Measurements from ENCODE around the gene ZDHHC6.
"Not testable (repeated sequence)": the region's sequence is repeated elsewhere in the genome, so short reads cannot be mapped to it uniquely, and the experiment has no call there.

ZDHHC6 gene

DNA sequence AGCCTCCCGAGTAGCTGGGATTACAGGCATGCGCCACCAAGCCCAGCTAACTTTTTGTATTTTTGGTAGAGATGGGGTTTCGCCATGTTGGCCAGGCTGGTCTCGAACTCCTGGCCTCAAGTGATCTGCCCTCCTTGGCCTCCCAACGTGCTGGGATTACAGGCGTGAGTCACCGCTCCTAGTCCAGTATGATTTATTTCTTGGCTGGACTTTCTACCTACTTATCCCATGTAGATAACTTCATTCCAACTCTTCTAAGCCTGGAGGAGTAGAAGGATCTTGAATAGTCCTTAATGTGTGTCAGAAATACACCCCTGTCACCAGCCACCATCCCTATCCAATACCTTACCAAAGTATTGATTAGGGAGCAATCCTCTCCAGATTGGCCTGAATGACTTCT lies 58.7 kb downstream of the ZDHHC6 start:
- not testable (repeated sequence) for DNase-seq

GRCh38 chr10:112385201-112385600 lies 61.5 kb downstream of the ZDHHC6 start:
- no peak for DNase-seq

GRCh38 chr10:112384141-112384540 lies 62.6 kb downstream of the ZDHHC6 start:
- no peak for DNase-seq

GRCh38 chr10:112383325-112383724 lies 63.4 kb downstream of the ZDHHC6 start:
- no peak for DNase-seq

- DNase-seq: no peak
Measured at GRCh38 chr10:112382515-112383235, 64.0 kb downstream of the ZDHHC6 start.
